CD4-positive, alpha-beta T cell treated with Interleukin-17A for 1 hour (primary cell): ENCODE results near the gene PJA1.

Experiments used
- DNase-seq: peaks from one replicate; pipeline ENCODE4 v3.0.0-alpha.2; 2020

The PJA1 gene

DNA sequence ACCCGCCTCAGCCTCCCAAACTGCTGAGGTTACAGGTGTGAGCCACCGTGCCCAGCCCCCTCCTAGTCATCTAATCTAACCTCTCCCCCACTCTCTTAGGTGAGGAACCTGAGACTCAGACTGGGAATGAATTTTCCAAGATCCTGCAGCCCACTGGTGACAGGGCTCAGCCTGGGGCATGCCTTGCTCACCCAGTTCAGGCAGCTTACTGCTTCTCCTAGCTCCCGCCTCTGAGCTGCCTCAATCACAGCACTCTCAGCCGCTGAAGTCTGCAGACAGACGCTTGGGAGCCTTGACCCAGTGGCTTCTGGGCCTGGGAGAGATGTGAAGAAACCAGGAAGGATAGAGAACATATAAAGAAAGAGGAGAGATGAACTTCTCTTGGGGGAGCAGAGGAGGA lies 24.4 kb downstream of the PJA1 start:
- no peak for DNase-seq

GRCh38 chrX:69139516-69139915 lies 25.7 kb downstream of the PJA1 start:
- DNase-seq, result no peak

DNA sequence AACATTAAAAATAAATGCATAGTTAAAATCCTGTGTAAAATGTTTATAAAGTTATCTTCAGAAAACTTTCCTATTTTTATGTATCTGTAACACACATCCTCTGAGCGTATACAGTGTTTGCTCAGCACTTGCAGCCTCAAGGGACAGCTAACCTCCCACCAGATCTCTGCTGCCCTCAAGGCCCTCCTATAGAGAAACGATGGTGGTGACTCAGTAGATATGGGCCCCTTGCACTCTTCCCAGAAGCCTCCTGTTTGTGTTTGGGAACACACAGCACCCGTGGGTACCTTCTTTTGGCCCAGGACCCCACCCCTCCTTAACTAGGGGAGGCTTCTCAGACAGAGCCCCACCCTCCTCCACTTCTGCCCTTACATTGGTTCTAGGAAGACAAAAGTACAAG lies 26.7 kb downstream of the PJA1 start:
- DNase-seq, result no peak

DNA sequence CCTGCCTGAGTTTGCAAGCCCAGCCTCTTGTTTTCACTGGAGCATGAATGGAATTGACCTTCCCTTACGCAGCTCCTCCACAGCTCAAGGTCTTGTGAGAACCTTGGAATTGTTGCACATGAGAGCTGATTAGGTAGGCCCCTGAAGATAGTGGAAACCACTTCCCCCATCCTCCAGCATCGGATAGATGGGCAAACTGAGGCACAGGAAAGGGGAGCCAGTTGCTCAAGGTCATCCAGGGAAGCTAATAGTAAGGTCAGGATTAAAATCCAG lies 27.2 kb downstream of the PJA1 start:
- DNase-seq, result no peak

DNA sequence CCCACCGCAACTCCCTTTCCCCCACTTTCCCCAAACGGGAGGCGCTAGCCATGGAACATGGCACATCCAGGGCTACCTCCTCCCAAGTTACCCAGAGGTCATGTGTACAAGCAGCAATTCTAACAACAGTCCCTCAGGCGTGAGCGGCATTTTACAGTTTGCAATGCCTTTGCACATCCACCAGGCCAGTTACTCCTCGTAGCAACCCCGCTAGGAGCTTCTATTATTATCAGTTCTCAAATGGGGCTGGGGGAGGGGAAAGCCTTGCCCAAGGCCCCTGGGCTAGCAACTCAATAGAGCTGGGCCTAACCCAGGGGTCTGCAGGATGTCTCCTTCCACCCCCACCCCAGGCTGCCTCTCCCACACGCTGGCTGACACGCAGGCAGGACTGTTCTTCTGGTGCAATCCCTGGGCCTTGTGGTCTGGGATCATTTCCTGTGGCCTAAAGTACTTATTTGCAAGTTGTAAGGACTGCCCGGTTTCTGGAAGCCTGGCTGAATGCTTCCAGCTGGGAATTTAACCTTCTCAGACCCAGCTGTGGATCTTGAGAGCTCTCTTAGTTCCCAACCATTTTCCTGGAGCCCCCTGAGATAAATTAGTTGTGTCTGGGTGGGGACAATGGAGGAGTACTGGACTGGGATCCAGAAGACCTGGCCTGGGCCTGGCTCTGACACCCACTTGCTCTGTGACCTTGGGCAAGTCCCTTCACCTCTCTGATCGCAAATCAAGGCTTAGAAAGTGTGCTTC lies 27.7 kb downstream of the PJA1 start:
- no peak for DNase-seq

- no peak for DNase-seq
Observed at GRCh38 chrX:69136546-69137331, 28.5 kb downstream of the PJA1 start.

DNA sequence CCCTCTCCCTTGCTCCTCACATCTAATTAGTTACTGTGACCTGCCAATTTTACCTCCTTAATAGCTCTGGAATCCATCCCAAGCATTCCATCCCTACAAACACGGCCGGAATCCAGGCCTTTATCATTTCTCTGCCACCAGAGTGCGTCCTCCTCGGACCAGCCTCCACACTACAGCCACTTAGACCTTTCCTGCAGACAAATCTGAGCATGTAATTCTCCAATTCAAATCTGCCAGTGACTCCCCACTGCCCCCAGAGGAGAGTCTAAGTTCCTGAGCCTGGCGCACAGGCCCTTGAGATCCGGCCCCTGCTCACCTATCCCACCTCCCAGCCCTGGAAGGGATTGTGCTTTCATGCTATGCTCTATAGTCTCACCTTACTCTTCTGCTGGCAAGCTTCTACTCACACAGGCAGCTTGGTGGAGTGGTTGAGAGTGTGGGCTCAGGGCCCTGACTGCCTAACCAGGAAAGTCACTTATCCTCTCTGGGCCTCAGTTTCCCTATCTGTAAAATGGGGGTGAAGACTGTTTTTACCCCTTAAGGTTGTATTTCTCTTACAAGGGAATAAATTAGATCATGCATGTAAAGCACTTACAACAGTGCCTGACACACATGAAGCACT lies 31.2 kb downstream of the PJA1 start:
- DNase-seq, result no peak

DNA sequence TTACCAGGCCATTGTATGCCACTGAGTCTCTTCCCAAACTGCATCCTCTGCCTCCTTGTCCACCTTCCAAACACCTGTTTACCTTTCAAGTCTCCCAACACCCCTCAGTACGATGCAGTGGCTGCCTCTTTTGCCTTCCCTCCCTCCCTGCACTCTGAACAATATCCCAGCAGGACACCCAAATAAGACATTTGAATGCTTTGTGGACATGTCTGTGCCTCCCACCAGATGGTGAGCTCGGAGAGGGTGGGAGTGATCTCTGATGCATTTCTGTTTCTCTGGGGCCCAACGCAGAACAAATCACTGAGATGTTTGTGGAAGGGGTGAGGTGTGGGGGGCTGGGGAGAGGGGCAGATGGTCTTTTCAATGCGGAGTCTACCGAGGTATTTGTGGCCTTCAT lies 33.4 kb downstream of the PJA1 start:
- DNase-seq, result no peak

- no peak for DNase-seq
Observed at GRCh38 chrX:69130439-69130838, 34.8 kb downstream of the PJA1 start.

DNA sequence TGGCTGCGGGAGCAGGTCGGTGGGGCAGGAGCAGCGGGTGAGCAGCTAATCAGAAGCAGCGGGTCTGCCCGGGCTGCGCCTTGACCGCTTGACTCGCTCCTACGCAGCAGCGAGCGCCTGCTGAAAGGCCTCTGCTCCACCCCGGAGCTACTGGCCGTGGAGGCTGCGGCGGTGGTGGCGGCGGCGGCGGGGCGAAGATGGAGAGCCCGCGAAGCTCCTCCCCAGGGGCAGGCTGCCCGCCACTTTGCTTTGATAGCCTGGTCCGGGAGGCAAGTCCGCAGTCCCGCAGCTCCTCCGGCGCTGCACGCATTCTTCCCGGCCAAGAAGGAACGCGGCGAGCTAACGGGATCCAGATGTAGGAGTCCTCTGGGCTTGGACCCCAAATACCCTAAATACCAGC lies 36.7 kb downstream of the PJA1 start:
- no peak for DNase-seq

DNA sequence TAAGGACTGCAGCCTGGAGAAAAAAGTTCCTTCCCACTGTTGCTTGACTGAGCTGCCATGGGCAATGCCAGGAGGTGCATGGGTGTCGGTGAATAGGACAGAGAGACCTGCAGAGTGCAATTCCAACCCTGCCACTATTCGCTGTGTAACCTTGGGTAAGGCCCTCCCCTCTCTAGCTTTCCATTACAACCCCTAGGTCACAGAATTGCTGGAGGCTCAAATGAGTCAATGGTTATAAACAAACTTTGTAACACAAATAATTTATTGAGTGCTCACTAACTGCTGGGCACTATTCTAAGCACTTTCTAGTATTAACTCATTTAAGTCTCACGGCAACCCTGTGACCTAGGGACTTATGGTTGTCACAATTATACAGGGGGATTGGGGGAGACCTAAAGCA lies 37.8 kb downstream of the PJA1 start:
- no peak for DNase-seq

DNA sequence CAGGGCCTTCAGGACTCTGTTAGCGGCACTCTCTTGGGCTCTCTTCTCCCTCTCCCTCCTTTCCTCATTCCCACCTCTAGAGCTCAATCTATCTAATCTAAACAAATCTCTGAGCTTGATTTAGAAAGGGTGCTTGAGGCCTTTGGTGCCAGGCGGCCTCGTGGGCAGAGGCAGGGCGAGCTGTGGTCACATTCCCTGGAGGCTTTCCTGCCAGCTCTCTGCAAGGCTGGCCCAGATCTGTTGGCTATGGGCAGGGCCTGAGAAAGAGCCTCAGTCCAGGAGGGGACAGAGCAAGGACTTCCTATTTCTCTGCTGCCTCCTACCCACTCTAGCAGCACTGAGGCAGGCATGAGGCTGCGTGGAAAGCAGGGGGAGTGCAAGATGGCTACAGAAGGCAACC lies 38.6 kb downstream of the PJA1 start:
- no peak for DNase-seq

- DNase-seq, result no peak
Observed at GRCh38 chrX:69125094-69125493, 40.2 kb downstream of the PJA1 start.

- no peak for DNase-seq
Observed at GRCh38 chrX:69124108-69124507, 41.1 kb downstream of the PJA1 start.

GRCh38 chrX:69123481-69123880 lies 41.8 kb downstream of the PJA1 start:
- DNase-seq, result no peak

DNA sequence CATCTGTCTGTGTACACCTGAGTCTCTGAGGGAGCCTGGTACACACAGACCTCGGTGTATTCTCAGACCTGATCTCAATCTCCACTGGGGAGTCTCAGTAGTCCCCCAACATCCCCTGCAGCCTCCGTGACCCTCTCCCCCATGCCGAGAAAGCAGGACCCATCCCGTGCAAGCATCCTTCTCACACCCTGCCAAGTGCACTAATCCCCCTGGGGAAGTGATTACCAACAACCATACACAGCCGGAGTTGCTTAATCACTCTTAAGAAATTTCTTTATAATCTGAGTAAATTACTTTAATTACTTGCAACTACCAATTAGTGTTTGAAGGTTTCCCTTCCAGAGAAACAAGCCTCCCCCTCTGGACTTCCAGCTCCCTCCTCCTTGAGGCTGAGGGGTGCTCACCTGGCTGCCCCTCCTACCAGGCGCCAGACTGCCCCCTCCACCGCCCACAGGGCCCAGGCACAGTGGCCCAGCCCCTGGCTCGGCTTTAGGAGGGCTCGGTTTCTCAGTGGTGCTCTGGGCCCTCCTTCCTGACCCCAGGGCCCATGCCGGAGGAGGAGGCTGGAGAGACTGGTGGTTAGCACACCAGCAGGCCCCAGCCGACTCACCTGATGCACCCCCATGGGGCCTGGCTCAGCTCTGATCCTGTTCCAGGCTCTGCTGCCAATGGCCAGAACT lies 43.8 kb downstream of the PJA1 start:
- DNase-seq, result no peak

GRCh38 chrX:69120476-69120875 lies 44.8 kb downstream of the PJA1 start:
- DNase-seq, result no peak

DNA sequence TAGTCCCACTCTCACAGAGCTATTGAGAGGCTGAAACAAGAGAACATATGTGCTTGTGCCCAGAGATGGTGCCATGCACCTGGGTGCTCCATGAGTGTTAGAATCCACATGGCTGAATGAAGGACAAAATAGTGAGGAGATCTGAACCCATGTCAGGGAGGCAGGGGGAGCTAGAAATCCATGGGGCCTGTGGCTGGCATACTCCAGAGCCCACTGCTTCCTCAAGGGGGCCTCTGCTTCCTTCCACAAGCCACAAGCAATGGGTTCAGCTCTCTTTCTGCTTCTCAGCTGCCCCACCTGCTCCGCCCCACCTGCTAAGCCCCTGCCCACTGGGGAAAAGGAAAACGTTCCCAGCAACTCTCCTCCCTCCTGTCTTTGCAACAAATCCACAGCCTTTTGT lies 46.1 kb downstream of the PJA1 start:
- DNase-seq, result no peak

DNA sequence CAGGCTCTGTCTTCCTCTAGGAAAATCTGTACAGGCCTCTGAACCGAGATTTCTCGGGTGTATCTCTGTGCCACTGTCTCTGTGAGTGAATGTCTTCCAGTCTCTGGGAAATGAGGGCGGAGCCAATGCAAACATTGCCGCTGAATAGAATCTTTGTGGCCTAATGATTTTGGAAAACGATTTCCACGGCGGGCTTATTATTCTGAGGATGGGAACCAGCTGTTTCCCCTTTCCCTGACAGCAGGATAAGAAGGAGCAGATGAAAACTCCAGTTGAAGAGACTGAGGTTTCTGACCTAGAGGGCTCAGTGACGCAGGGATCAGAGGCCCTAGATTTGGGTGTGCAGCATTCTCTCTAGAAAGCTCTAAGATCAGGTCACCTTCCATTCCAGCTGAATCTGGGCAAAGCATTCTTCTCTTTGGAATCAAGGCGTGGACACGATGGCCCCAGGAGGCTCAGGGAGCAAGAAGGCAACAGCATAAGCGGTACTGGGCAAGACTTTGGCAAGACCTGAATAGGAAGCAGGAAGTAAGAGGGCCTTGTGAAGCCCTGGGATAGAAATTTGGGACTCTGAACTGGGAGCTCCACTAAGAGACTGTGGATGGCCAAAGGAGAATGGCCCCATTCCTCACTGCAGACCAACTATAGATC lies 47.3 kb downstream of the PJA1 start:
- DNase-seq, result no peak

DNA sequence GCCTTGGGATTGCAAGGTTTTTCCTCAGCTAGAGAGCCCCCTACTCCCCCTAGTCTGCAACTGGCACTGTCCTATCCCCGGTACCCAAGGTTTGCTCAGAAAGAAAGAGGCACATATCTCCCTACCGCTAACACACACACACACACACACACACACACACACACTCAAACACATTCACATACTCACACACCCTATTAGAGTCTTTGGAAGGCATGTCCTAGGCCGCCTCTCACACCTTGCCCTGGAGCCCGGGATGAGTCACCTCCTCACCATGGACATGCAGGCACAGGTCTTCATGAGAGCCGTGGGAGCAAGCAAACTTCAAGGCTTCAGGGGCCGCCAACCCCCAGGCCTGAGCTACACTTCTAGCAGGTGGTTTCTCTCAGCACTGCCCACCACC lies 49.2 kb downstream of the PJA1 start:
- DNase-seq, result no peak

GRCh38 chrX:69113723-69114122 lies 51.5 kb downstream of the PJA1 start:
- DNase-seq, result no peak
